Ishikawa (cell line): ENCODE results near the gene GINS3.

Experiments
- CEBPB ChIP-seq: IDR thresholded peaks from 2 replicates; pipeline ENCODE4 v1.6.1; 2012
- CREB1 ChIP-seq: IDR thresholded peaks from 2 replicates; pipeline ENCODE4 v1.6.1; 2012; ENCODE audit warnings: low read depth
- EGR1 ChIP-seq: IDR thresholded peaks from 2 replicates; pipeline ENCODE4 v1.6.1; 2012
- EP300 ChIP-seq: IDR thresholded peaks from 2 replicates; pipeline ENCODE4 v1.6.1; 2012; ENCODE audit warnings: borderline replicate concordance
- FOXM1 ChIP-seq: IDR thresholded peaks from 2 replicates; pipeline ENCODE4 v1.6.1; 2012; ENCODE audit warnings: low read depth, borderline replicate concordance
- NFIC ChIP-seq: IDR thresholded peaks from 2 replicates; pipeline ENCODE4 v1.6.1; 2012
- RAD21 ChIP-seq: IDR thresholded peaks from 2 replicates; pipeline ENCODE4 v1.6.1; 2012; ENCODE audit warnings: low read depth
- REST ChIP-seq: IDR thresholded peaks from 2 replicates; pipeline ENCODE4 v1.6.1; 2012; ENCODE audit warnings: low read depth, mild to moderate bottlenecking
- TAF1 ChIP-seq: IDR thresholded peaks from 2 replicates; pipeline ENCODE4 v1.6.1; 2012; ENCODE audit warnings: low read depth, mild to moderate bottlenecking
- TCF12 ChIP-seq: IDR thresholded peaks from 2 replicates; pipeline ENCODE4 v1.6.1; 2012; ENCODE audit warnings: low read depth
- TEAD4 ChIP-seq: IDR thresholded peaks from 2 replicates; pipeline ENCODE4 v1.6.1; 2012
- USF1 ChIP-seq: IDR thresholded peaks from 2 replicates; pipeline ENCODE4 v1.6.1; 2012
- YY1 ChIP-seq: IDR thresholded peaks from 2 replicates; pipeline ENCODE4 v1.6.1; 2012; ENCODE audit warnings: low read depth
- ZBTB7A ChIP-seq: IDR thresholded peaks from 2 replicates; pipeline ENCODE4 v1.6.1; 2012; ENCODE audit warnings: low read depth
- TF ChIP-seq, protein P1 (sequence below): IDR thresholded peaks from 2 replicates; pipeline ENCODE4 v1.6.1; 2012

The GINS3 gene

GRCh38 chr16:58417600-58417999 lies 25.3 kb downstream of the GINS3 start:
- TF ChIP-seq FOXM1 (no peak), REST (no peak), NFIC (no peak), EGR1 (no peak), TAF1 (no peak), USF1 (no peak), CEBPB (no peak)

GRCh38 chr16:58418026-58418425 lies 25.8 kb downstream of the GINS3 start:
- TF ChIP-seq TEAD4 (no peak), EP300 (no peak), USF1 (no peak), CREB1 (no peak), TAF1 (no peak), RAD21 (no peak), CEBPB (no peak), YY1 (no peak), EGR1 (no peak), NFIC (no peak), REST (no peak), TCF12 (no peak), FOXM1 (no peak), ZBTB7A (no peak)
- TF ChIP-seq, protein P1, sequence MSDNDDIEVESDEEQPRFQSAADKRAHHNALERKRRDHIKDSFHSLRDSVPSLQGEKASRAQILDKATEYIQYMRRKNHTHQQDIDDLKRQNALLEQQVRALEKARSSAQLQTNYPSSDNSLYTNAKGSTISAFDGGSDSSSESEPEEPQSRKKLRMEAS: no peak

- no peak for TF ChIP-seq TCF12
- TF ChIP-seq EGR1: no peak
- TF ChIP-seq YY1: no peak
Observed at GRCh38 chr16:58418601-58419000, 26.3 kb downstream of the GINS3 start.

GRCh38 chr16:58419241-58419990 lies 27.1 kb downstream of the GINS3 start:
- no peak for TF ChIP-seq RAD21
- TF ChIP-seq USF1: no peak
- TF ChIP-seq YY1: no peak
- no peak for TF ChIP-seq CEBPB
- TF ChIP-seq CREB1: no peak

- no peak for TF ChIP-seq CREB1
- TF ChIP-seq CEBPB: no peak
- TF ChIP-seq EGR1: no peak
- no peak for TF ChIP-seq USF1
- TF ChIP-seq ZBTB7A: no peak
- TF ChIP-seq, protein P1: no peak
- no peak for TF ChIP-seq NFIC
- TF ChIP-seq REST: no peak
- TF ChIP-seq TCF12: no peak
- TF ChIP-seq TEAD4: no peak
- TF ChIP-seq FOXM1: no peak
- TF ChIP-seq TAF1: no peak
- TF ChIP-seq YY1: no peak
- no peak for TF ChIP-seq EP300
- TF ChIP-seq RAD21: no peak
Observed at GRCh38 chr16:58421059-58421458, 28.8 kb downstream of the GINS3 start.
